HEK293T (cell line): Measurements from ENCODE around the gene SUPT5H.

Source experiments
- CTCF ChIA-PET: fragments of 350-600 bp; formaldehyde crosslinking; extraction: SDS; loops from one replicate; lab custom pipeline; 2021; ENCODE audit warnings: antibody characterized with exemption, inconsistent platforms; lab: Yijun Ruan, JAX
- POLR2A ChIA-PET: fragments of 350-600 bp; formaldehyde crosslinking; extraction: SDS; loops from one replicate; lab custom pipeline; 2020; ENCODE audit warnings: antibody characterized with exemption, inconsistent platforms; lab: Yijun Ruan, JAX
- DNase-seq: peaks from one replicate; pipeline ENCODE4 v3.0.0; 2012; ENCODE audit warnings: mixed read lengths; ENCODE audit errors: extremely low spot score
- ARNT ChIP-seq: fragments of 450-650 bp; IDR thresholded peaks from 2 replicates; pipeline ENCODE4 v1.6.1; 2017; ENCODE audit warnings: mild to moderate bottlenecking
- BHLHE40 ChIP-seq: fragments of 450-650 bp; IDR thresholded peaks from 2 replicates; pipeline ENCODE4 v1.6.1; 2016; ENCODE audit warnings: mild to moderate bottlenecking, moderate library complexity, borderline replicate concordance
- CTBP1 ChIP-seq: fragments of 450-650 bp; IDR thresholded peaks from 2 replicates; pipeline ENCODE4 v1.6.1; 2016; ENCODE audit warnings: borderline replicate concordance
- ELF4 ChIP-seq: fragments of 450-650 bp; IDR thresholded peaks from 2 replicates; pipeline ENCODE4 v1.6.1; 2017; ENCODE audit warnings: antibody characterized with exemption
- FOXA1 ChIP-seq: fragments of 450-650 bp; IDR thresholded peaks from 2 replicates; pipeline ENCODE4 v1.6.1; 2016; ENCODE audit warnings: mild to moderate bottlenecking
- FOXK2 ChIP-seq: fragments of 450-650 bp; IDR thresholded peaks from 2 replicates; pipeline ENCODE4 v1.6.1; 2016; ENCODE audit warnings: mild to moderate bottlenecking
- FOXM1 ChIP-seq: fragments of 450-650 bp; IDR thresholded peaks from 2 replicates; pipeline ENCODE4 v1.6.1; 2017; ENCODE audit warnings: mild to moderate bottlenecking, borderline replicate concordance
- HDGF ChIP-seq: fragments of 450-650 bp; IDR thresholded peaks from 2 replicates; pipeline ENCODE4 v1.6.1; 2017; ENCODE audit warnings: antibody characterized with exemption, borderline replicate concordance
- L3MBTL2 ChIP-seq: fragments of 450-650 bp; conservative IDR thresholded peaks from 2 replicates; pipeline ENCODE4 v1.6.1; 2016; ENCODE audit warnings: mild to moderate bottlenecking
- LEF1 ChIP-seq: fragments of 450-650 bp; IDR thresholded peaks from 2 replicates; pipeline ENCODE4 v1.6.1; 2017; ENCODE audit warnings: mild to moderate bottlenecking, borderline replicate concordance
- NFRKB ChIP-seq: fragments of 450-650 bp; IDR thresholded peaks from 2 replicates; pipeline ENCODE4 v1.6.1; 2016; ENCODE audit warnings: mild to moderate bottlenecking, moderate library complexity
- SP1 ChIP-seq: fragments of 450-650 bp; IDR thresholded peaks from 2 replicates; pipeline ENCODE4 v1.6.1; 2017
- SUZ12 ChIP-seq: fragments of 450-650 bp; IDR thresholded peaks from 2 replicates; pipeline ENCODE4 v1.6.1; 2016; ENCODE audit warnings: mild to moderate bottlenecking
- TARDBP ChIP-seq: fragments of 450-650 bp; IDR thresholded peaks from 2 replicates; pipeline ENCODE4 v1.6.1; 2016
- ZNF384 ChIP-seq: fragments of 450-650 bp; IDR thresholded peaks from 2 replicates; pipeline ENCODE4 v1.6.1; 2016
- TF ChIP-seq, protein P1 (sequence below): fragments of 450-650 bp; IDR thresholded peaks from 2 replicates; pipeline ENCODE4 v1.6.1; 2016

SUPT5H gene

GRCh38 chr19:39424934-39425333, 20.4 kb upstream of the SUPT5H start:
- no peak for DNase-seq
- ChIA-PET POLR2A (interaction anchor here (2.2 to 3.4 kb wide), 2 partner anchors 8 to 11 kb away, joined by 9 to 30 read pairs; partner anchors contain the start of gene RPS16), CTCF (no interaction called here)
- TF ChIP-seq, protein P1, sequence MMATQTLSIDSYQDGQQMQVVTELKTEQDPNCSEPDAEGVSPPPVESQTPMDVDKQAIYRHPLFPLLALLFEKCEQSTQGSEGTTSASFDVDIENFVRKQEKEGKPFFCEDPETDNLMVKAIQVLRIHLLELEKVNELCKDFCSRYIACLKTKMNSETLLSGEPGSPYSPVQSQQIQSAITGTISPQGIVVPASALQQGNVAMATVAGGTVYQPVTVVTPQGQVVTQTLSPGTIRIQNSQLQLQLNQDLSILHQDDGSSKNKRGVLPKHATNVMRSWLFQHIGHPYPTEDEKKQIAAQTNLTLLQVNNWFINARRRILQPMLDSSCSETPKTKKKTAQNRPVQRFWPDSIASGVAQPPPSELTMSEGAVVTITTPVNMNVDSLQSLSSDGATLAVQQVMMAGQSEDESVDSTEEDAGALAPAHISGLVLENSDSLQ = no peak
- TF ChIP-seq FOXK2 = no peak
- TF ChIP-seq SP1 = no peak
- TF ChIP-seq L3MBTL2 = no peak
- no peak for TF ChIP-seq ELF4
- no peak for TF ChIP-seq BHLHE40
- TF ChIP-seq CTBP1 = no peak
- no peak for TF ChIP-seq ARNT
- no peak for TF ChIP-seq HDGF
- no peak for TF ChIP-seq LEF1
- no peak for TF ChIP-seq FOXA1
- no peak for TF ChIP-seq NFRKB
- TF ChIP-seq FOXM1 = no peak
- no peak for TF ChIP-seq SUZ12
- TF ChIP-seq TARDBP = no peak

DNA sequence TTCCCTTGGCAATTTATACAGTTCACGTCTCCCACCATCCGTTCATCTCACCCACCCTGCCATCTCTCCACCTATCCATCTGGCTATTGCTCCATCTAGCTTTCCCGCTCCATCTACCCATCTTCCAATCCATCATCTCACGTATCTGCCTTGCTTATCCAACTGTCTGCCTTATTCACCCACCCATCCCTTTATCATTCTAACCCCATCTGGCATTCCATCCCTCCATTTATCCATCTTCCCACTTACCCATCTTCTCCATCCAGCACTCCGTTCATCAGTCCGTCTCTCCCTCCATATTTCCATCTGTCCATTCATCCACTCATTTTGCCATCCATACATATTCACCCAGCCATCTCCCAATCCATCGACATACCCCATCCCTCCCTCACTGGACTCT, 19.6 kb upstream of the SUPT5H start:
- ChIA-PET POLR2A (interaction anchor here (2.4 to 3.4 kb wide), 2 partner anchors 10 kb away, joined by 30 to 52 read pairs; partner anchors contain the start of gene RPS16), CTCF (no interaction called here)
- no peak for DNase-seq
- TF ChIP-seq ZNF384 (no peak), HDGF (no peak), FOXM1 (no peak)

DNA sequence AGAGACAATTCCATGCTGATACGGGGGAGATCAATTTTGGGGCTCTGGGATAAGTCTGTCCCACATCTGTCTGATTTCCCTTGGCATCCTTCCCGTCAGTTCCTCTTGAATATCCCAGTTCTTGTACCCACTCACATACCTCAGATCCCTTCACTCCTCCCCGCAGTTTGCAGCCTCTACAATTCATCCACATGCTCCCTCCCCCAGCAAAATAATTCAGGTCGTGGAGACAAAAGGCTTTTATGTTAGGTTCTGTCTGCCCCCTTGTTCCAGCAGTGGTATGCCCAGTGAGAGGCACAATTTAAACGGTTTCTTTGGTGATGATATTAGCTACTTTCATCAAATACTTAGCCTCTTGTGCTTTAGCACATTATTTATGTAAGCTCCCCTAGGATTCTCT, 19.2 kb upstream of the SUPT5H start:
- DNase-seq = no peak
- CTCF ChIA-PET = no interaction called here
- POLR2A ChIA-PET = interaction anchor here (0.8 to 2.4 kb wide), 2 partner anchors 10 to 35 kb away, joined by 3 to 52 read pairs; partner anchors contain the start of genes MED29, PAF1 and RPS16
- TF ChIP-seq ELF4 = no peak
- no peak for TF ChIP-seq SUZ12
- TF ChIP-seq TARDBP = no peak
- no peak for TF ChIP-seq L3MBTL2
- TF ChIP-seq BHLHE40 = no peak
- TF ChIP-seq LEF1 = no peak
- TF ChIP-seq, protein P1 = no peak
- TF ChIP-seq ZNF384 = no peak
- no peak for TF ChIP-seq ARNT
- TF ChIP-seq FOXK2 = no peak

GRCh38 chr19:39427707-39428106, 17.7 kb upstream of the SUPT5H start:
- POLR2A ChIA-PET = interaction anchor here (0.5 to 2.4 kb wide), 4 partner anchors 8 to 437 kb away, joined by 3 to 52 read pairs (median 3); partner anchors contain the start of genes RPS16, SUPT5H and TIMM50
- DNase-seq = no peak
- CTCF ChIA-PET = interaction anchor here (1.4 kb wide), 1 partner anchor 13 kb away, joined by 3 read pairs; no protein-coding TSS in a partner anchor
- TF ChIP-seq NFRKB (no peak), BHLHE40 (no peak), LEF1 (no peak), SUZ12 (no peak), FOXK2 (no peak), ARNT (no peak), SP1 (no peak), HDGF (no peak), FOXM1 (no peak), ELF4 (no peak), CTBP1 (no peak)
- TF ChIP-seq, protein P1 = no peak

DNA sequence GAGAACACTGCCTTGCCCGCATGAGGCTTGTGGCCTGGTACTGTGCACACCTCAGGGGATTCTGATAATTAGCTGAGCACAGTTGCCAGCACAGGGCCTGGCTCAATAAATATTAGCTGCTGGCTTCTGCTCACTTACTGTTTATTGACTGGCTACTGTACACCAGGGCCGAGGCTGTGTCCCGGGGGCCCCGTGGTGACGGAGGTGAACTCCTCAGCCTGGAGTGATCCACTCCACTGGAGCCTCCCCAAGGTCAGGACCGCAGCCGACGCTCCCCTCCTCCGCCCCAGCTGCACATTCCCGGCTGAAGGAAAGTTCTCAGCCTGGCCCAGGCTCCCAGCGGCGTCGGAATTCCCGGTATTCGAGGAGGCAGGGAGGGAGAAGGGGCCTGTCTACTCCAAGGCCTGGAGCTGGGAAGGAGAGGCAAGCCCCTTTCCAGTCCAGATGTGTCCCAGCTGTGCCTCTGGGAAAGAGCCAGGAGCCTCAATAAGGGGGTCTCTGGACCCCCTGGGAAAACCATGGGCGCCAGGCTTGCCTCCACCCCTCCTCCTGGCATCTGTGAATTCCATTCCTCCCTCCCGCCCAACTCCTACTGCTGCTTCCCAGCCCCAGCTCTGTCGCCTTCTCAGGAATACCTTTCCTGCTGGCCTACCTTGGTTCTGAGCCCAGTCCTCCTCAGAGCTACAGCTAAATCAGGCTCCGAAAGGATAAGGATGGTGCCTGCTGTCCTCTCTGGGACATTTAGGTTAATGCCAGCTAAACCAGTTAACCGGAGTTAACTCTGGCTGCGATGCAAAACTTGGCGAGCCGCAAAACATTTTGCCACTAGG, 16.9 kb upstream of the SUPT5H start:
- no peak for DNase-seq
- ChIA-PET POLR2A (interaction anchor here (0.8 to 2.4 kb wide), 4 partner anchors 7 to 52 kb away, joined by 3 to 52 read pairs (median 4); partner anchors contain the start of genes MED29, PAF1, RPS16 and TIMM50), CTCF (interaction anchor here (0.6 to 1.4 kb wide), 5 partner anchors 12 to 760 kb away, joined by 3 to 10 read pairs (median 3); partner anchors contain the start of genes EID2B, MRPS12 and SARS2)
- no peak for TF ChIP-seq L3MBTL2
- no peak for TF ChIP-seq ZNF384
- TF ChIP-seq NFRKB = no peak
- TF ChIP-seq, protein P1 = no peak
- no peak for TF ChIP-seq FOXA1
- no peak for TF ChIP-seq ELF4
- TF ChIP-seq FOXM1 = no peak
- no peak for TF ChIP-seq FOXK2
- no peak for TF ChIP-seq BHLHE40
- TF ChIP-seq TARDBP = no peak
- no peak for TF ChIP-seq SP1
- no peak for TF ChIP-seq CTBP1
- no peak for TF ChIP-seq SUZ12
- no peak for TF ChIP-seq LEF1
- TF ChIP-seq ARNT = no peak
- no peak for TF ChIP-seq HDGF
